Mammary epithelial cell (primary cell): ENCODE measurements around the gene GRB7.

Experiments
- CTCF ChIP-seq, 2 donors: IDR thresholded peaks in 1 of 2; conservative IDR thresholded peaks in 1 of 2; 2 replicates each; pipeline ENCODE4 v1.5.1; 2011 to 2012; ENCODE audit warnings: inconsistent platforms in 2 of 2, low read length in 2 of 2, mild to moderate bottlenecking in 2 of 2, control low read depth in 1 of 2, low read depth in 1 of 2; ENCODE audit not compliant: insufficient read depth in 1 of 2; ENCODE audit errors: extremely low read depth in 1 of 2
- EZH2 ChIP-seq: IDR thresholded peaks from 2 replicates; pipeline ENCODE4 v1.6.1; 2012; ENCODE audit warnings: low read length, inconsistent platforms, borderline replicate concordance

GRCh38 chr17:39787743-39788484 lies 50.2 kb downstream of the GRB7 start:
- TF ChIP-seq CTCF (conservative IDR thresholded peaks at IDR 0.05 in 1 of 2, IDR thresholded peaks at IDR 0.05 in 1 of 2; ENCODE audit: extremely low read depth in 1 of 2, insufficient read depth in 1 of 2, low read depth in 1 of 2, low read length in 2 of 2) (no peak), EZH2 (no peak)
